ENCODE measurements around the gene ACP7.
A peak's percentile ranks its signal among the peaks of the same experiment; 100 is the strongest.
"Not testable (repeated sequence)": the region's sequence is repeated elsewhere in the genome, so short reads cannot be mapped to it uniquely, and the experiment has no call there.

The ACP7 gene

DNA sequence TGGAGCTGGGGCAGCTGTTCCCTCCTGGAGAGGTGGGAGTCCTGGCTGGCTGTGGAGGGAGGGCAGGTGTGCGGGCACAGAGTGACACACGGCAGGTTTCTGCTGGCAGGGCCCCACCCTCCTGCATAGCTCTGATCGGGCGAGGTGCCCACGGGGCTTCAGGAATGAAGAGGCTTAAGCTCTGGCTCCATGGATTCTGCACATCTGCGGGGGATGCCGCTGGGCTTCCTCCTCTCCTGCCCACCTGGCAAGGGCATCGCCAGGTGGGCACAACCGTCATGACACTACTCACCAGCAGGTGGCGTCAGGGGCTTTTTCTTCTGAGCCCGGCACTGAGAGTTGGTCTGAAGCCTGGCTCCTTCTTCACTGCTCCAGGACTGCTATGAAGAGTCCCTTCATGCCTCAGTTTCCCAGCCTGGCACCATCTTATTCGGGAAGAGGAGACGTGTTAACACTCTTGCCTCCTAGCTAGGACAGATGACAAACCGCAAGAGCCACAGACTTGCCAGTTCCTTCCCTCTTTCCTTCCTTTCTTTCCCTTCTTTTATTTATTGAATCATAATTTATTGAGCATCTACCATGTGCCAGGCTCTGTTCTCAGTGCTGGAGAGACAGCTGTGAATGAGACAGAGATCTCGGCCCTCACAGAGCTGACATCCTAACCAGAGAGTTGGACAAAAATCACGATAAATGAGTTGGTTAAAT is 26.2 kb downstream of the ACP7 start:
- DNase-seq: peak; percentile 10

DNA sequence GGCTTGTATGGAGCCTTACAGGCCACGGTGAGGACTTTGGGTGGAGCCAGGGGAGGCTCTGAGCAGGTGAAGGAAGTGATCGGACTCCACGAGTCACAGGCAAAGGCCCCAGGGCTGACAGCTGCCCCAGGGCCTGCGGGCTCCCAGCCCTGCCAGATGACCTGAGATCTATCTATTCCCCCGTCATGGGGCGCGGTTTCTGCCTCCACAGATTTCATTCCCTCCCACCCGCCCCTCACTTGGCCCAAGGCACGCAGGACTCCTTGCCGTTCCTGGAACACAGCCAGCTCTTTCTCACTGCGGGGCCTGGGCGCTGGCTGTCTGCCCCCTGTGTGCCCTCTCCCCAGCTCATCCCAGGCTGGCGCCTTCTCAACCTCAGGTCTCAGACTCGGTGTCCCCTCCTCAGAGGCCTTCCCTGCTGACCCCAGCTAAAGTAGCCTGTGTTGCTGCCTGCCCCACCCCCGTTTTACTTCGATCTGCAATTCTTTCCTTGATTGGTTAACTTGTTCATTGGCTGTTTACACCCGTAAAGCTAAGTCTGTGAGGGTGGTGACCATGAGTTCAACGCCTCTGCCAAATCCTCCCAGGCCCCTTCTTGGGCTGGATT is 27.5 kb downstream of the ACP7 start:
- DNase-seq: no peak

DNA sequence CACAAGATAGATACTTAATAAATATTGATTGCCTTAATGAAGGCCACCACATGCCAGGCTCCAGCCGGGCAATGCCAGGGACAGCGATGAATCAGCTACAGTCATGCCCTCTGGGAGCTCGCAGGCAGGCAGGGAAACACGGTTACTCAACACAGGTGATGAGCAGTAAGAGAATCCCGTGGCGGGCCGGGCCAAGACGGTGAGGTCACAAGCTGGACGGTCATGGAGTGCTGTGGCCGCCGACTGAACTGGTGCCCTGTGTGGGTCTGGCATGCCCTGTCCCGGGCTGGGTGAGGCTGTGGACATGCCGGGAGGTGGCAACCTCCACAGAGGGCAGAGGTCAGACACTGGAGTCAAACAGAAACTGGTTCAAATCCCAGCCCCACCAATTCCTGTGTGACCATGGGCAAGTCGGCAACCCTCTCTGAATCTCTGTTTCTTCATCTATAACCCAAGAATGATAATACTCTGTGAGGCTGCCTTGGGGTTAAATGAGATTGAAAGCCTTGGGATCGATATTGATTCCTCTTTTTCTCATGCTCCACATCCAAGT is 28.2 kb downstream of the ACP7 start:
- no peak for DNase-seq

DNA sequence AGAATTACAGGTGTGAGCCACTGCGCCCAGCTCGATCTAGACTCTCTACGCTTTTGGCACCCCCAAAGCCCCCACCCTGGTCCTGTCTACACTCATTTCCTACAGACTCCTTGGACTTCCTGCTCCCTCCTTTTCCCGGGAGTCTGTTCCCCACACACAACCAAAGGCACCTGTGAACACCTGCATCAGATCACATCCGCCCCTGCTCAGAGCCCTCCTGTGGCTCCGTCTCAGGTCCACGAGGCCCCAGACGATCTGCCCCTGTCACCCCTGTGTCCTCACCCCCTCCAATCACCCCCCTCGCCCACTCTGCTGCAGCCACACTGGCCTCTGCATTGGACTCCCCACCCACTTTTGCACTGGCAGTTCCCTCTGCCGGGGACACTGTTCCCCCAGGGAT is 29.0 kb downstream of the ACP7 start:
- no peak for DNase-seq

DNA sequence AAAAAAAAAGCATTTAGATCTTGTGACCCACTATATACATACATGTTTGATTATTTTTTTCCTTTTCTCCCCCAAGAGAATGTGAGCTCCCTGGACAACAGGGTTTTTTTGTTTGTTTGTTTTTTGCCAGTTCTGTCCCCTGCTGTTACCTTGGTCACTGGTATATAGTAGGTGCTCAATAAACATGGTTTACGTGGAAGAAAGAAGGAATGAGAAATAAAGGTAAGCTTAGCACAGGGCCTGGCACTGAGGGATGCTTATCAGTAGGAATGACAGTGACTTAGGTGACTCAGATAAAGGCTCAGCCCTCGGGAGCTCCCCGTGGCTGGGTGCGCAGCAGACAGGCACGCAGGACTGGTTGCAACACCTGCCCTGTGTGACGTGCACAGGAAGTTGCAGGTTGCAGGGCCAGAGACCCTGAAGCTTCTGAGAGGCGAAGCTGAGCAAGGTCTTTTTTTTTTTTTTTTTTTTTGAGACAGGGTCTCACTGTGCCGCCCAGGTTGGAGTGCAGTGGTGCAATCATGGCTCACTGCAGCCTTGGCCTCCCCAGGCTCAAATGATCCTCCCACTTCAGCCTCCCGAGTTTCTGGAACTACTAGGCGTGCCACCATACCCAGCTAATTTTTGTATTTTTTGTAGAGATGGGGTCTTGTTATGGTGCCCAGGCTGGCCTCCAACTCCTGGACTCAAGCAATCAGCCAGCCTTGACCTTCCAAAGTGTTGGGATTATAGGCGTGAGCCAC is 31.1 kb downstream of the ACP7 start:
- DNase-seq: no peak

DNA sequence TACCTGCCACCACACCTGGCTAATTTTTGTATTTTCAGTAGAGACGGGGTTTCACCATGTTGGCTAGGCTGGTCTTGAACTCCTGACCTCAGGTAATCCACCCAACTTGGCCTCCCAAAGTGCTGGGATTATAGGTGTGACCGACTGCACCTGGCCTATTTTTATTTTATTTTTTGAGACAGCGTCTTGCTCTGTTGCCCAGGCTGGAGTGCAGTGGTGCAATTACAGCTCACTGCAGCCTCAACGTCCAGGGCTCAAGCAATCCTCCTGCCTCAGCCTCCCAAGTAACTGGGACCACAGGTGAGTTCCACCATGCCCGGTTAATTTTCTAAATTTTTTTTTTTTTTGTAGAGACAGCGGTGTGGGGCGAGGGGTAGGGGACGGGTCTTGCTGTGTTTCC is 32.9 kb downstream of the ACP7 start:
- DNase-seq: not testable (repeated sequence)

DNA sequence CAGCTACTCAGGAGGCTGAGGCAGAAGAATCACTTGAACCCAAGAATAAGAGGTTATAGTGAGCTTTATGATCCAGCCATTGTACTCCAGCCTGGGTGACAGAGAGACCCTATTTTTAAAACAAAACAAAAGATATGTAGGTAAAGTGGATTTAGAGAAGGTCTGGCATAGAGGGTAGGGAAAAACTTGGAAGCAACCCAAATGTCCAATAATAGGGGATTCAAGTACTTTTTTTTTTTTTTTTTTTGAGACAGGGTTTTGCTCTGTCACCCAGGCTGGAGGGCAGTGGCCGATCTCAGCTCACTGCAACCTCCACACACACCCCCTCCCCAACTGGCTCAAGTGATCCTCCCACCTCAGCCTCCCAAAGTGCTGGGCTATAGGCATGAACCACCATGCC is 35.7 kb downstream of the ACP7 start:
- no peak for DNase-seq

DNA sequence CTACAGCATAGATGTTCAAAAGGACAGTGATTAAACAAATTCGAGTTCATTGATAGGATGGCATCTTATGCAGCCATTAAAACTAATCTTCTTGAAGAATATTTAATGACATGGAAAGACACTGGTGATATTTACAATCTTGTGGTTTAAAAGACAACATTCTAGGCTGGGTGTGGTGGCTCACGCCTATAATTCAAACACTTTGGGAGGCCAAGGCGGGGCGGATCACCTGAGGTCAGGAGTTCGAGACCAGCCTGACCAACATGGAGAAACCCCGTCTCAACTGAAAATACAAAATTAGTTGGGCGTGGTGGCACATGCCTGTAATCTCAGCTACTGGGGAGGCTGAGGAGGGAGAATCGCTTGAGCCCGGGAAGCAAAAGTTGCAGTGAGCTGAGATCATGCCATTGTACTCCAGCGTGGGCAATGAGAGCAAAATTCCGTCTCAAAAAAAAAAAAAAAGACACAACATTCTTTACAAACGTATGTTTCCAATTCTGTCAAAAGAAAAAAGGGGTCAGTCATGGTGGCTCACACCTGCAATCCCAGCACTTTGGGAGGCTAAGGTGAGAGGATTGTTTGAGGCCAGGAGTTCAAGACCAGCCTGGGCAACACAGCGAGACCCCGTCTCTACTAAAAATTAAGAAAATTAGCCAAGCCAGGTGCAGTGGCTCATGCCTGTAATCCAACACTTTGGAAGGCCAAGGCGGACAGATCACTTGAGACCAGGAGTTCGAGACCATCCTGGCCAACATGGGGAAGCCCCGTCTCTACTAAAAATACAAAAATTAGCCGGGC is 39.0 kb downstream of the ACP7 start:
- DNase-seq: no peak

DNA sequence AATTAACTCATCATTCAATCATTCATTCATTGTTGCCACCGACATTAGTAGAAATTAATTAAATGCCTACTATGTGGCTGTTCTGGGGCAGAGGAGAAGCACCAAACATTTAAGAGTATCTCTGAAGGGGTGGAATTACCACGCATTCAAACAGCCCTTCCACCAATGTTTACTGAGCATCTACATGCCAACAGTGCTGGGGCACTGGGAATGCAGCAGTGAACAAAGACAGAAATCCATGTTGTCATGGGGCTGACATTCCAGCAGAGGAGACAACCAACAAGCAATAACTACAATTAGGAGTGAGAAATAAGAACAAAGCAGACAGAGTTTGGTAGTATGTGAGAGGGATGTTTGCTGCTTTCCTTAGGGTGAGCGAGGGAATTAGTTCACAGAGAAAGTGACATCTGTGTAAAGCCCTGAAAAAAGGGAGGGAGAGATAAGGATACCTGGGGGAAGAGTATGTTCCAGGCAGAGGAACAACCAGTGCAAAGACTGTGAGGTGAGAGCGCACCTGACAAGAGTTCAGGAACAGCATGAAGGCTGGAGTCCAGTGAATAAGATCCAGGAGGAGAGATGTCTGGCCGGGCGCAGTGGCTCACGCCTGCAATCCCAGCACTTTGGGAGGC is 40.1 kb downstream of the ACP7 start:
- DNase-seq: no peak

DNA sequence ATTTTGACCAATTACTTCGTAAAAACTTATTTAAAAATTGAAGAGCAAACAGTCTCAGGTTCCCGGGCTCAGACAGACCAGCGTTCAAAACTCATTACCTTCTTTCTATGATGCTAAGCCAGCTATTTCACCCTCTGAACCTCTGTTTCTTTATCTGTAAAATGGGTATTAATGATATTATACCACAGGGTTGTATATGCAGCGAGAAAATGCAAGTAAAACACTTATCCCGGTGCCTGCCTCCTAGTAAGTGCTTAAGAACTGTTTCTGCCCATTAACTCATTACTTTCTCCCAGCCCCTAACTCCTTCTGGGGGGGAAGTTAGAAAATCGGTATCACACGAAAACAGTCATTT is 41.0 kb downstream of the ACP7 start:
- DNase-seq: no peak

DNA sequence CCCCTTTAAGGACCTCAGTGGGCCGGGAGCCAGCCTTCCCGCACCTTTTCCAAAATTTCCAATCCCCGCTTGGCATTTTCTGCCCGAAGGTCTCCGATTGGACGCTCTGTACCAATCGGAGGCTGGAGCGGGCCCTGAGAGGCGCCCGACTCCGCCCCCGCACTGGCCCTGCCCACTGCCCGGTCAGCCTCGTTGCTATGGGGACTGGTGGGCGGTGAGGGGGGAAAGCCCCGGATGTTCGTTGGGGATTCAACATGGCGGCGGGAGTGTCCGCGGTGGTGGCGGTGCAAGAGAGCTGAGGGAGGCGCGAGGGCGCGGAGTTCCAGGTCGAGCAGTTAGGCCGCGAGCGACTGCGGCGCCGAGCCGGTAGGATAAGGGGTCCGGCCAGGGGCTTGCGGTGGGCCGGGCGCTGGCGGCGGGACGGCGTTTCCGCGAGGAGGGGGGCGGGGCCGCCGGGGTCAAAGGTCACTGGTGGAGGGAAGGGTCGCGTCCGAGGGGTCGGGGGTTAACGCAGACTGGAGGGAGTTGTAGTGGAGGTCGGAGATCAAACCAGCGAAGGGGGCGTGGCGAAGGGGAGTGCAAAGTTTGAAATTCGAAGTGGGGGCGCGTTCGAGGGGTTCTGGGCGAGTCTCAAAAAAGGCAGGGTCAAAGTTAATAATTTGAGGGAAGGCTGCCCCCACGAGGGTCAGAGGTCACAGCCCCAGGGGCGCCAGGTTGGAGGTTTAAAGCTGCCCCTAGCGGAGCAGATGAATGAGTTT is 41.6 kb downstream of the ACP7 start, which contains the start of gene PAK4:
TSS of gene PAK4 (plus strand) at position 233 of the 758 bp plus-strand sequence. CDS start 43,768 bp downstream, outside the sequence.
- DNase-seq: peak; percentile 87

DNA sequence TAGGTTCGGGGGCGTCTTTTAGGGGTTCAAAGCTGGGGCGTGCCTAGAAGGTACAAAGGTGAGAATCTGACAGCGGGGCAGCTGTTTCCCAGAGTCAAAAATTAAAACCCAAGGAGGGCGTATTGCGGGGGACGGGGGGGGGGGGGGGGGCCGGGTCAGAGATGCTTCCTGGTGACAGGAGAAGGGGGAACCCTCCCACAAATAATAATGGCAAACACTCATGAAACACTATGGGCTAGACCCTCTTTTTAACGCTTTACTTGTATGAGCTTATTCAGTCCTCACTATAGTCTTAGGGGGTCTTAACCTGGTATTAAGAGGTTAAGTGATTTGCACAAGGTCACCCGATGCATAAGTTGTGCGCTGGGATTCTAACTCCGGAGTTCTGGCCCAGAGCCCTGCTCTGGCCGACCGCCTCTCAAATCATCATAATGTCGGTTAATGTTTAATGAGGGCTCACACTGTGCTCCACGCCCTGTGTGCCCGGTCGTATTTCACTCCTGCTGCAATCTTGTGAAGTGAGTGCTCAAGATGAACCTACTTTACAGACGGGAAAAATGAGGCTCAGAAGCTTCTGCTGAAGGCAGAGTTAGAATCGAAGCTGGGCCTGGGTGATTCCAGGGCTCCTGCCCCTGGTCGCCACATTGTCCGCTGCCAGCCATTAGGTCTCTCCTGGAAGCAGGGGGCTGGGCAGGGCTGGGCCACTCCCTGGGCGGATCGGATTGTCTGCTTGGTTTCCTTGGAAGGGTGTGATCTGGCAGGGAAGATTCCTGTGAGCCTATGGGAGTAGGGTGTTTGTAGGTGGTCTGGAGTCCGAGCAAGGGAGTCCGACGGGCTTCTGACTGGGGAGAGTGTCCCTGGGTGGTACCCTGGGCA is 42.4 kb downstream of the ACP7 start:
- DNase-seq: no peak

DNA sequence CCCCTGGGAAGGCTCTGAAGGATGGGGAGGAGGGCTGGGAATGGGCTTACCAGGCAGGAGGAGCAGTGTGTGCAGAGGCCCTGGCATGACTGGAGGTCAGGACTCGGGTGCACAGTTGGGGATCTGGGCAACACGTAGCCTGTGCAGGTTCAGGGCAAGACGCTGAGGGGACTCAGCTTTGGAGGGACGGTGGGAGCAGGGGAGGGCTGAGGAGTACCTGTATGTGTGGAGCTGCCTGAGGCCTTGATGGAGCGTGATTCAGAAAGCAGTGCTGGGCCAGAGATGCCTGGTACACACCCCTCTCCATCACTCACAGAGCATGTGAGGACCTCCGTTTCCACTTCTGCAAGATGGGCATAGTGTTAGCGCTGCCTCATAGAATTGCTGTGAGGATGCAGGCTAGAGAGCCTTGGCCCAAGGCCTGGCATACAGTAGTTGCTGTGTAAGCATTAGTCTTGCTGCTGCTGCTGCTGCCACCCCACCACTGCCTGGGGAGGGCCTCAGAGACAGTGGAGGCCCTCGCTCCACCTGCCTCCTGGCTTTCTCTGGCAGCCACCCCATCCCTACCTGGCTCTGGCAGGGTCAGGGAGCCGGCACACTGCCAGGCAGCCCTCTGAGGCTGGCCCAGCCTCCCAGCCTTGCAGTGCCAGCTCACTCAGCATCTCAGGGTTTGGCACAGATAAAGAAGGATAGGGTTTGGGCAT is 43.8 kb downstream of the ACP7 start:
- DNase-seq: no peak

DNA sequence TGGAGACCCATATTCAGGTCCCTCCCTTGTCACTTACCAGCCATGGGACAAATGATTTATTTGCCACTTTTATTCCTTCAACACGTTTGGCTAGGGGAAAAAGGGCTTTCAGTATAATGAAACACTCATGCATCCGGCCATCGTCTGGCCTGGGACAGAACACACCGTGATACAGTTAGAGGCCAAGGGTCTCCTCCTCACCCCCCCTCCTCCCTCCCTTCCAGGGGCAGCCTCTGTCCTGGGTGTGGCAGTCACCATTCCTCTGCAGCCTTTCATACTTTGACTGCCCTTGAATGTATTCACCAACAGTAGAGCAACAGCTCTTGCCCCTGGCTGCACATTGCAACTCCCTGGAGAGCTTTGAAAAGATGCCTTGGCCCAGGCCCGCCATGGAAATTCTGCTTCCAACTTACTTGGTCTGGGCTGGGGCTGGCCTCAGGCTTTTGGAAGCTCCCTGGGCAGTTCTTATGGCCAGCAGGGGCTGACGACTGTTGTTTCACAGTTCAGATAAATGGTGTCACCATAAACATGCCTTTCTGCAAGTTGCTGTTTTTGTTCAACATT is 44.4 kb downstream of the ACP7 start:
- no peak for DNase-seq

DNA sequence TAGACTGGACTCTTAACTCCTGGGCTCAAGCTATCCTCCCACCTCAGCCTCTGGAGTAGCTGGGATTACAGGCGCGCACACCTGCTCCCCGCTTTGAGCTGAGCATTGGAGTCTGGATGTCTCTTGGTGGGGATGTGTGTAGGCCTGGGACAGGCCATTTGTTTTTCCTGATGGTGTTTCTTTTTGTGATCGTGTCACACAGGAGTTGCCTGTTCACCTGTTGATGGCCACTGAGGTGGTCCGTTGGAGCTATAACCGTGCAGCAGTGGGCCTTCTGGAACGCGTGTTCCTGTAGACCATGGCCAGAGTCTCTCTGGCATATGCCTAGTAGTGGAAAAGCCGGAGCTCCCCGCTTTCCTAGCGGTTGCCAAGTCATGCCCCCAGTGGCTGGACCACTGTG is 44.9 kb downstream of the ACP7 start:
- no peak for DNase-seq

DNA sequence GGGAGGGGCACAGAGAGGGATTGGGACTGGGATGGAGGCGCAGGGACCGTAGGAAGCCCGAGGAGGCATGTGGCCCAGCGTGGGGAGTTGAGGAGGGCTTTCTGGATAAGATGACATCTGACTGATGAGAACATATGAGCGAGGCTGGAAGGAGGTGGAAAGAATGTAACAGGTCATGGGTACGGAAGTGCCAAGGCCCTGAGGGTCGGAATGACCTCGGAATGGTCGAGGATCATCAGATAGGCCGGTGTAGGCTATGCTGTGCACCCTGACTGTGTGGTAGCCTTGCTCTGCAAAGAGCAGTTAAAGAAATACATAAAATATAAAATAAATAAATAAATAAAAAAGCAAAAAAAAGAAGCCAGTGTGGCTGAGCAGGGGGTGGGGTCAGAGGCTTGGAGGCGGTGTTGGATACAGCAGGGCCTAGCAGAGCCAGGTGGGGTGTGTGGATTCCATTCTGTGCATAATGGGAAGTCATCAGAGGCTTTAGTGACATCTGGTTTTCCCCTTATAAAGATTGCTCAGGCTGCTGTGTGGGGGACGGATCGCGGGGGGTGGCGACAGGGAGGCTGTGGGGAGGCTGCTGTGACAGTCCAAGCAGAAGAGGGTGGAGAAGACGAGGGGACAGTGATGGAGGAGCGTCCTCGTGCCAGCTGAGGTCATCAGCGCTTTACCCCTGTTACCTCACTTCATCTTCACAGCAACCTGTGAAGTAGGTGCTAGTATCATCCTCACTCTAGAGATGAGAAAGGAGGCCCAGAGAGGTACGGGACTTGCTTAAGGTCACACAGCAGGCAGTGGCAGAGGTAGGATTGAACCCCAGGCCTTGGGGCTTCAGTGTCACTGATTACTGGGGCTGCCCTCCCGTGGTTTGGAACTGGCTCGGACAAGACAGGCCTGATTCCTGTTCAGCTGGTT is 46.4 kb downstream of the ACP7 start:
- no peak for DNase-seq

DNA sequence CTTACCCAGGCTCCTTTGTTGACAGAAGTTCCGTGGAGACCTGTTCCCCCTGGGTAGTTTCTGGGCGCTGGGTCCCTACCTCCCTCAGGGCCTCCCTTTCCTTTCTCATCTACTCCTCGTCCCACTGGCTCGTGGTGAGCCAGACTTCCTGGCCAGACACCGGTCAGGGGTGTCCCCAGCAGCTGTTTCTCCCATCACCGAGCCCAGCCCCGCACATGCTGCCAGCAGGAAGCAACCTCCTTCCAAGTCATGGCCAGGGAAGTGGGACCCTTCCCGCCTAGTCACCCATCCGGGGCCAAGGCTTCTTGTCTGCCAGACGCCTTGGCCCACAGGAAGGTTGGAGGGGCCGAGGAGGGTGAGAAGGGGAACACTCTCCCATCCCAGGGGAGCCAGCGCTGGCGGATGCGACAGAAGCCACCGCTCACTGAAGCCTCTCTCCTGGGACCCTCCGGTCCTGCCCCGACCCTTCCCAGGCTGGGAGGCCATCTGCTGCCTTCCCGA is 47.1 kb downstream of the ACP7 start:
- DNase-seq: no peak

DNA sequence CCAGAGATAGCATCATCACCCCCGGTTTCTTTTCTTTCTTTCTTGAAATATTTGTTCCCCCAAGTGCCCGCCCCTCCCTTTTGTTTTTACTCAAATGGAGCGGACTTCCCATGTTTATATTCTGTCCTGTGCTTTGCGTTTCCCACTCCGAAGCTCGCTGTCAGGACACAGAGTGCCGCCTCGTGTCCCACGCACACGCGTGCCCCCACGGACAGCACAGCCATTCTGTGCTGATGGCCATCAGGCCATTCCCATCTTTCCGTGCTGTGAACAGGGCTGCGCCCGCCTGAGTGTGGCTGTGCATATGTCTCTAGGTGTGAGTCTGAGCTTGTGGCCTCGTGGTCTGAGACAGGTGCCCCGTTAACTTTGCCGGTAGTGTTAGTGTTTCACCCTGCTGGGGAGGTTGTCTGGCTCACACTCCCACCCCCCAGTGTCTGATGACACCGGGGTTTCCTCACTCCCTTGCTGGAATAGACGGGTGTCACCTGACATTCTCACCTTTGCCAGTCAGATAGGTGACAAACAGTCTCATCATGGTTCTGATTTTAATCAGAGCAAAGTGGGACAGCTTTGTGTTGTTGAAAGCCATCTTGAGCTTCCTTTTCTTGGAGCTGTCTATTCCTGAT is 48.3 kb downstream of the ACP7 start:
- no peak for DNase-seq

Measured in KG1 (cell line).